ENCODE measurements around the gene TMEM126A. TPM values are rescaled to one million over a fixed set of nuclear protein-coding genes. Genes with fewer than 3 reads are reported as not detected.
"Not testable (repeated sequence)": the region's sequence is repeated elsewhere in the genome, so short reads cannot be mapped to it uniquely, and the experiment has no call there.

The TMEM126A gene
- total and polyA plus RNA-seq, 8 donors = 5.8 to 63.6 (median 37.5) TPM; not detected in 1

GRCh38 chr11:85652786-85653447, 5.2 kb downstream of the TMEM126A start:
- no peak for TF ChIP-seq EP300 (IDR thresholded peaks at IDR 0.05)
- no peak for TF ChIP-seq CTCF (IDR thresholded peaks at IDR 0.05)
- TF ChIP-seq POLR2A (IDR thresholded peaks at IDR 0.05) = no peak
- no peak for TF ChIP-seq POLR2AphosphoS5 (IDR thresholded peaks at IDR 0.05)
- DNase-seq = no peak
- Histone ChIP-seq H3K27me3 (no peaks in the 10 kb centered on the region), H3K4me3 (no peak overlapping the region), H3K4me1 (peaks cover 13 to 51% (median 31%) of the 10 kb centered on the region in 4 donors), H3K9me3 (no peaks in the 10 kb centered on the region), H3K36me3 (peaks cover 6 to 66% (median 60%) of the 10 kb centered on the region in 4 donors), H3K27ac (no peak overlapping the region)
- WGBS, 5 donors = 40 to 62% (median 48%) methylated on average over 3 of the region's 3 CpGs
- intact Hi-C loops (cut with DNase I; ENCODE audit: low total_unique reads) = no loop called here

GRCh38 chr11:85654343-85654742, 6.6 kb downstream of the TMEM126A start:
- peaks cover 5 to 52% (median 32%) of the 10 kb centered on the region in 4 donors for H3K4me1 ChIP-seq
- DNase-seq; H3K4me3 ChIP-seq; H3K27ac ChIP-seq; H3K9me3 ChIP-seq; intact Hi-C loops (cut with DNase I; ENCODE audit: low total_unique reads); H3K27me3 ChIP-seq: not testable (repeated sequence)
- WGBS, 5 donors = 94 to 97% (median 96%) methylated on average over 3 to 4 of the region's 4 CpGs
- peaks cover 6 to 76% (median 71%) of the 10 kb centered on the region in 4 donors for H3K36me3 ChIP-seq

GRCh38 chr11:85656777-85657176, 9.0 kb downstream of the TMEM126A start:
- peaks cover 4 to 66% (median 51%) of the 10 kb centered on the region in 4 donors for H3K4me1 ChIP-seq
- no peak overlapping the region for H3K4me3 ChIP-seq
- WGBS, 5 donors = 78 to 89% (median 83%) methylated on average over 1 of the region's 1 CpG
- H3K27me3 ChIP-seq = no peaks in the 10 kb centered on the region
- intact Hi-C loops (cut with DNase I; ENCODE audit: low total_unique reads) = no loop called here
- DNase-seq = no peak
- no peaks in the 10 kb centered on the region for H3K9me3 ChIP-seq
- no peak overlapping the region for H3K27ac ChIP-seq
- no peak for TF ChIP-seq POLR2AphosphoS5 (IDR thresholded peaks at IDR 0.05)
- no peak for TF ChIP-seq EP300 (IDR thresholded peaks at IDR 0.05)
- TF ChIP-seq CTCF (IDR thresholded peaks at IDR 0.05) = no peak
- no peak for TF ChIP-seq POLR2A (IDR thresholded peaks at IDR 0.05)
- H3K36me3 ChIP-seq = peaks cover 6 to 85% (median 76%) of the 10 kb centered on the region in 4 donors

GRCh38 chr11:85658180-85658579, 10.4 kb downstream of the TMEM126A start:
- intact Hi-C loops (cut with DNase I; ENCODE audit: low total_unique reads) = no loop called here
- Histone ChIP-seq H3K27me3 (no peaks in the 10 kb centered on the region), H3K4me3 (no peak overlapping the region), H3K4me1 (peaks cover 4 to 73% (median 60%) of the 10 kb centered on the region in 4 donors), H3K9me3 (no peaks in the 10 kb centered on the region), H3K36me3 (peaks cover 6 to 87% (median 71%) of the 10 kb centered on the region in 4 donors), H3K27ac (no peak overlapping the region)
- WGBS, 5 donors = 16 to 28% (median 20%) methylated on average over 1 of the region's 1 CpG
- TF ChIP-seq POLR2AphosphoS5 (IDR thresholded peaks at IDR 0.05) (no peak), EP300 (IDR thresholded peaks at IDR 0.05) (no peak), POLR2A (IDR thresholded peaks at IDR 0.05) (no peak), CTCF (IDR thresholded peaks at IDR 0.05) (no peak)
- no peak for DNase-seq
